NCI-H1436 (cell line): ENCODE data around the gene DGKI.

Source experiments
- DNase-seq: peaks from one replicate; lab custom pipeline; 2025; lab: John Stamatoyannopoulos, UW

Gene DGKI

DNA sequence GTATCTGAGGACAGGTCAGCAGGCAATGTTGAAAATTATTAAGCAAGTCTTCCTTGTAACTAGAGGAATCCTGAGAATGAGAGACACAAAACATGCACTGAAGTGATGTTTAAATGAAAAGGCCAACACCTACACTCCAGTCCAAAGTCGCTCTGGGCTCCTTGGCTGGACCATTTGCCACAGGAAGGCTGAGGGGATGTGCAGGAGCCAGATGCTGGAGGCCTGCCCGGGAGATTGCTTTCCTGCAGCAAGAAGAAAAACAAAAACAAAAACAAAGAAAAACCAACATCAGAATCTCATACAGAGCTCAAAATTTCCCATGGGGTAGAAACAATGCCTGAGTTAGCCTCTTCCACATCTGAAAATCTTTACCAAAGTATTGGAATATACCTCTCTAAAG lies 157.0 kb downstream of the DGKI start:
- no peak for DNase-seq

DNA sequence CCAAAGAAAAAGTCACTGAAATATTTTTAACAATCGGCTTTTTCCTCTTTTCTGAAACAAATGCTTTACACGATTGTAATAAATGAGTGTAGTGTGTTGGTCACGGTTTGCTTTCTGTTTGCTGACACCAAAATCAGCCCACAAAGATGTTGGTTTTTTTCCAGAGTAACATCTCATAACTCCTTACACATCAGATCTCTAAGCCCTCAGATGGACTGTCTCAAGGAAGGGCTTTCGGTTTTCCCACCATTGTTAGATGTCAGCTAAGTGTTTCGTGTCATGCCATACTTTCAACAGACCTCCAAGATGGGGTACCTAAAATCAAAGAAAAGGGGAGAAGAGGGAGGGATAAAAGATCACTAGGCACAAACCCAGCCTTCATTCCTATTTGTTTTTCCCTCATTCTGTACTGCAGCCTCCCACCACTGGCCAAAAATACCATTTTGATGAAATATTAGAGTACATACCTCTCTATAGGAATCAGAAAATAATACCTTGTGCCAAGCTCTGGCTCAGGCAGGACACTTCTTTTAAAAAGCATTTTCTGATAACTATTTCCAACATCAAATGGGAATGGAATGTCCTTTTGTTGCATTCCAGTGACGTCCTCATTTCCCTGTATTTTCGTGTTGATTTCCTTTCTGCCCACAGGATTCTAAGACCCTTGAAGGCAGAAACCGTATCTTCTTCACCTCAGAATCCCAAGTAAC lies 159.1 kb downstream of the DGKI start:
- DNase-seq, result no peak

DNA sequence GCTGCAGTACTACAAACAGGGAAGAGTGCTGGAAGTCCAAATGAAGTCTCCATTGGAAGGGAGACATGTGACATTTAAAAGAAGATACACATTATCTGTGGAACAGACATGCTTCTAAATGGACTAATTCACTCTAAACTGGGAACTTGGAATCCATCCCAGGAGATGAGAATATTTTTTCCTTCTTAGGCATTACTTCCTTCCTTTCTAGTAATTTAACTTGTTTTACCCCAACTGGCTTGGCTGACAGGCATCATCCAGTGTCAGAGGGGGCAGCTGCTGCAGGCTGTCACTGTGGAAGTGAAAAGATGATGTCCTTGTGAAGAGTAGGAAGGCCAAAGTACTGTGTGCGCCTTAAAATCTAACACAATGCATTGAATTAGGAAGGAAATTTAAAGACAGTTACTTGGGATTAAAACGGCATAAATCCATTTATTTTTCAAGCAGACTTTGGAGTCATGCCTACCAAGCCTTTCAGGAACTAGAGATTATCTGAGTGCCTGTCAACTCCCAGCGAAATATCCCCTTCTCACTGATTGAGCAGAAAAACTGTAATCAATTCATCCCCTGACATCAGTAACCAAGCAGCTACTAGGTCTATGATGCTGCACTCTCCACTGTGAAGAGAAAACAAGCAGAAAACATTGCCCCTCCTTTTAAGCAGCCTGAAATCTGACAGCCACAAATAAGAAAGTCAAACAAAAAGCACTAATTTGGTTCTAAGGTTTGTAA lies 161.2 kb downstream of the DGKI start:
- DNase-seq, result no peak

DNA sequence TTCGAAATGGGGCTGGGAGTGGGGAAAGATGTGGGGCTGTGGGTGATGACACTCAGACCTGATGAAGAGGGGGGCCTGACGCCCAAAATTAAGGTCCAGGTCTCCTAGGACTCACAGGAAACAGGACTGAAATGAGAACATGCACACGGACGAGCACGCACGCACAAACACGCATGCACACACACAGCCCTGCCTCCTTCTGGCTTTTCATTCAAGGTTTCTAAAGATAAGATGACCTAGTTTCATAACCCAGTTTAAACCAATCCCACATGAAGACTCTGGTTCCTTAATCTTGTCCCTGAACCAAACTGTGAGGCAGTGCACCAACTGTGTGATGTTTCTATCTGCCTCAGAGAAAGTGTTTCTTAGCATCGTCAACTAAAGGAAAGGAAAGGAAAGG lies 162.0 kb downstream of the DGKI start:
- DNase-seq, result no peak

DNA sequence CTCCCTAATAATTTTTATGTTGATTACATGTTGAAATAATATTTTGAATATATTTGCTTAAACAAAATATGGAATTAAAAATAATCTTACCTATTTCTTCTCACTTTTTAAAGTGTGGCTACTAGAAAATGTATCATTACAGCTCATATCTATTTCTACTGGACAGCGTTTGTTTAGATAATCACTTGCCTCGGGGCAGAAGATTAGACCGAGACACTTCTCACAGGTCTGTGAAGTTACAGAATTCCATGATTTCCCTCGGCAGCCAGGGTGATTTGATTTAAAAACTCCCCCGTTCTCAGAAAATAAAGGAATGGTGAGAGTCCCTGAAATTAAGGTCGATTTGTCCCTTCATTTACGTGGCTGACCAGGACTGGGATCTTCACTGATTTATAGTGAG lies 162.5 kb downstream of the DGKI start:
- DNase-seq, result no peak

DNA sequence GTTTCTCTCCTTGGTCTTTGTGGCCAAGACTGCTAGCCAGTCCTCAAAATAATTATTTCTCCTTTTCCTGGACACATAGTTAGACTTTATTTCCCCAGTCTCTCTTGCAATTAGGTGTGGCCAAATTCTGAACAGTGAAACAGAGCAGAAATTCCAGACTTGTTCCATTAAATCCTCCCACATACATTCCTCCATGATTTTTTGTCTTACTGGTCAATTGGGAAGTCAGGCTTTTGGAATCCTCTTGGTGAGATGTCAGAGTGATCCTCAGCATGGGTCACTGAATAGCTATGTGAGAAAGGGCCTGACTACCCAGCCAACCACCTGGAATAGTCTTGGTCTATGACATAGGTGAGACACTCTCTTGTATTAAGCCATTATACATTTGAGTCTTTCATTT lies 164.2 kb downstream of the DGKI start:
- no peak for DNase-seq

DNA sequence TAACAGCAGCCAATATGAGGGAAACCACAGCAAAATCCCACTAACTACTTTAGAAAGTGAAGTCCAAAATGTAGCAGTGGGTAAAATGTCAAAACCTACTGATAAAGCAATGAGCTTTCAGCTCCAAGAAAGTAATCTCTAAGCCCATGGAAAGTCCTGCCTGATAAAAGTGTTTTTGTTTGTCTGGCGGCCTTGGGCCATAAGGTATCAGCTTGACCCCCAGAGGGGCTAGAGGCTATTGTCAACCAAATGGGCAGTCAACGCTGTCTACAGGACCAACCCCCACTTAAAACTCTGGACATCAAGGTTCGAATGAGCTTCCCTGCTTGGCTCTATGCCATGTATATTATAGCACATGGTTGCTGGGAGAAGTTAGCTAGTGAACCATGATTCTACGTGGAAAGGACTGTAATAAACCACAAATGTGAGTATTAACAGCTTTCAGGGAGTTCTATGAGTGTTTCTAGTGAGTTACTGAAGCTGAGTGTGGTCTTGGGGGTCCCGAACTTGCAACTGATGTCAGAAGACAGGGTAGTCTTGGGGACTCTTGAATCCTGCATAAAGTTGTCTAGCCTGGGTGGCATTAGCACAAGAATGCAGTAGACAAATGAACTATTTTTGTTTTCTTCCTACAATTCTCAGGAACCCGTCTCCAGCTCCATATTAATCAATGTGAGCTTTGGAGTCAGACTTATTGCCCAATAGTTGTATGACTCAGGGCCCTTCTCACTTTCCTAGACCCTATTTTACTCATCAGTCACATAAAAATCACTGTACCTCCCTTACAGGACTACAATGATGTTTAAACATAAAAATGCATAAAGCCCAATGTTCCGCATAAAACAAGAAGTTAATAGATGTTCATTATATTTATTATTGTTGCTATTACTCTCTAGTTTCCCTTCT lies 164.9 kb downstream of the DGKI start:
- no peak for DNase-seq

DNA sequence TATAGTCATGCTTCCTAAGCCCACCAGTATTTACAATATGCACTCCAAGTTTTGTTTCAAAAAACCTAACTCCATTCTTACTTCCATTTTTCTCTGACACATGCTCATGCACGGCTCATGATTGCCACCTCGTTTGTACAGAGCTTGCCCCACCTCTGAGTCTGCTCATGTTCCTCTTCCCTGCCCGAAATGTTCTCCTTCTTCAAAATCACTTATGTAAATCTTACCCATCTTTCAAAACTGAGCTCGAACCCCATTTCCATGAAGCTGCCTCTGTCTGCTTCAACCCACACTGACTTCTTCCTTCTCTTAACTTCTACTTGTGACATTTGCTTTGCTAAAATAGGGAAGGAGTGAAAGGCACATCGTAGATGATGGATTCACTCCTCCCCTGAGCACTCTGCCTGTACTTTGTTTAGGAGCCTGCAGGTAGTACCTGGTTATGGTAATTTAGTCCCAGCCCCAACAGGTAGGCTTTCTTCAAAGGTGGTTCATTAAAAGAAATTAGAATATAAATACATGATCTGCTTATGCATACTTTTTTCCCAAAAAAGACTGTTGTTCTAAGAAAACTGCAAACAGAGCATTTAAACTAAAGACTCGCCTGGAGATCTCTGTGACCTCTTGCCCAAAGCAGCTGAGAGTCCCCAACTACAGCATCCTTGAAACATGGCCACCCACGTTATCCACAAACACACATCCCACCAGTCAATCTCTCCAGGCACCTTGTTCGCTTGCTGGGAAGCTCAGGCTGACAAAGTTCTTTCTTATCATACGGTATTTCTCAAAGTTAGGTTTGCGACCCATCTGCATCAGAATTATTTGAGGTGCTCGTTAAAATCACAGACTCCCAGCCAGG lies 172.0 kb downstream of the DGKI start:
- no peak for DNase-seq

DNA sequence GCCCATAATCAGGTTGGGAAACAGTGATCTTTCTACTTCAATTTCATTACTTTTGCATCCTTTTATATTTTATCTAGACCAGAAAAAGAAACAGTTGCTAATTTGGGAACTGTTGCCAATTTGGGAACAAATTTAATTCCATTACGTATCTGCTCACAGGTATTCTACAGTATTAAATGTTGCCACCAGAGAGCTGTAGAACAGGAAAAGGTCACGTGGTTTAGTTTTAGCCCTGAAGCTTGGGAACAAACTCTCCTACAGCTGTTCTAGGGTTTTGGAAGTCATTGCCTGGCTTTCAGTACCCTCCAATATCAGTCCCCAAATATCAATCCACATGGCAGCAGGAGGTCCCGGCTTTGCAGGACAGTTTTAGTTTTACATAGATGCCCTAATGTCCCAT lies 172.7 kb downstream of the DGKI start:
- DNase-seq, result no peak

DNA sequence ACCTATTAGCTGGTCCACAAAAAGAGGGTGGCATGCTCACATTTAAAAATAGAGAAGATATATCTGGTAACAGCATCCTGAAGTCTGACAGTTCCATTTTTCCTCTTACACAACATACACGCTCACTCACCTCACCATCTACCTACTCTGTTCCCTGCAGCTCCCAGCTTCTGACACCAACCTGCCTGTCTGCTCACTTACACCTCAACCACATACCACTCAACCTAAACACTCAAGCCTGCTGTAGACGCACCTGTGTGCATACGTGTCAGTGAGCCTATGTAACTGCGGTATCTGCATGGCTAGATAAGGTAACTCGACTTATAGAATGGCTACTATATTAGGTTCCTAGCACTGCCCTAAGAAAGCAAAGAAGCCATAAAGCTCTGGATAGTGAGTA lies 174.9 kb downstream of the DGKI start:
- no peak for DNase-seq

DNA sequence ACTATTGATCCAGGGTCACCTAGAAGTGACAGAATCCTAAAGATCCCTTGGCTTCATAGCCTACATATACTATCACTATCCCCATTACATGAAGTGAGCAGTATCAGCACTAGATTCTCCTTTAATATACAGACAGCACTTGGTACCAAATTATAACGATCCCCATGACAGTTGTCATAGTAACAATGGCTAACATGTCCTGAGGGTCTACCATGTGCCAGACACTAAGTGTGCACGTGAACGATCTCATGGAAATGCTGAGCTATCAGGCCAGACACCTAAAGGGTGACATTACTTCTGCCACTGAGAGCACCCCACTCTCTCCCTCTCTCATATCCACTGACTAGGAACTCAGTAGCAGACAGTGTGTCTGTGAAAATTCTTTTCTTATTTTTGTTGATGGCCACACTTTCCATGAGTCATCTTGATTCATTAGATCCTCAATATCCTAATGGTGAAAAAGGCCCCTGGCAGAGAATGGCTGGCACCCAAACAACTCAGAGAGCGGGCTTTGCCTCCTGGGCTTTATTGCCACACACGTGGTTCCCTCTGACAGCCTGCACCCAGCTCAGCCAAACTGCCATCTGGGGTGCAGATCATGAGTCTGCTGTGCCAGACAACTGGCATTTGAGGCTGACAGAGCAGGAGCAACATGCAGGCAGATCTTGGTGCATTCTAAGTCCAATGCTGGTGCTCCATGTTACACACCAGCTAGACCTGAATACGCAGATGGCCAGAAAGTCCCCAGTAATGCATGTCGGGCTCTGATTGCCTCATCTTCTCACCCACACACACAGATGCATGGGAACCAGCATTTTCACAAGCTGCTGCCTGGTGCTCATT lies 176.3 kb downstream of the DGKI start:
- DNase-seq, result no peak

DNA sequence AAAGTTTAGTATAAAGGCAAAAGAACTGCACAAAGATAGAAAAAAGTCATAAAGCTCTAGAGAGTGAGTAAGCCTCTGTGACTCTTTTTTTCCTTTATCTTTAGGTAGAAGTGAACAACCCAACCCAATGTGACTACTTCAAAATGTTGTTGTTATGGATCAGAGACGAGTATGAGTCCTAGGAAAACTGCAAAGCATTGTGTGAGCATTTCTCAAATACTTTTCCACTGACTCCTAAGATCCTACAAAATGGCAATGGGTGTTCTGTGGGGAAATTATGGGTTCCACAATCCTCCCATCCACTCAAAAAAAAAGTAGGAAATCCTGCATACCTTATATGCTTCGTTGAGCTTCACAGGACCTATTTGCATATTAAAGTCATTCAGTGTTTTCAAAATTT lies 177.1 kb downstream of the DGKI start:
- DNase-seq, result no peak

DNA sequence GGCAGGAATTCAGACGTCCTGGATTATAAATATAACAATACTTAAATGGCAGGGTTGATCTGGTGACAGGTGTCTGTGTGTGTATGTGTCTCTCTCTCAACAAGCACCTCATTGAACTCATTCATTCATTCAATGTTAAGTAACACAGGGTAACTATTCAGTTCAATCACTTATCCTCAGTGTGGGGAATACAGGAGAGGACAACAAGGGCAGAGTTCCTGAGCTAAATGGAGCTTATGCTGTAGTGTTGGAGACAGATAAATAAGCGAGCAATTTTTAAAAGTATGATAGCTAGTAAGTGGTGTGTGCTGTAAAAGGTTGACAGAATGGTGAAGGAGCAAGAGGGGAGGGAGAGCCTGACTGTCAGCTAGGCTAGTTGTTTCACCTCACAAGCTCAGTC lies 178.4 kb downstream of the DGKI start:
- no peak for DNase-seq

DNA sequence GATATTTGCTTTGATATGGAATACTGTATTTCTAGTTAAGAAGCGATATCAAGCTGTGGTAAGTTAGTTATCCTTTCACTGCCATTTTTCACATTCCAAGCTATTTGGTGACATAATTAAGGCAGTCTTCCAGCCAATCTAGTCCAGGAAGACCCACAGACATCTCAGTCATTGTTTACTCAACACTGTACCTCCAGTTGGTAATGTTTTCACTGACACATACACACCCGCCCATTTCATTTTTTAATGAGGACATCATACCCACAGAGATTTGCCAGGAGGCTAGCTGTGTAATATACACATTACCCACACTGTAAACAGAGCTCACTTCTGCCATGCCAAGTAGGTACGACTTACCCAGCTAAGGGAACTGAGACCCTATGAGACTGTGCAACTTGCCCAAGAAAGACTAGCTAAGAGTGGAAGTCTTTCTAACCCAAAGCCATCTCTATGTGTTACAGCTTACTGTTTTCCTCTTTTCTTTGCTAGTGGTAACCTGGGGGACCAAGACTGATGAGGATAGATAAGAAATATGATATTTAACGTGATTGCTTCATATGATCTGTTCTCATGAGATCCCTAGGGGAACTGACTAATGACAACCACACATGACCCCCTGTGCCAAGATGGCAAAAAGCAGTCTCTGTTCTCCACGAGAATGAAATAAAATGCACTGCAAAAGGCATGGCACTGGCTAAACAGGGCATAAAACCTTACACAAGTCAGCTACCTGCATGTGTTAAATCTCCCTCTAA lies 179.0 kb downstream of the DGKI start:
- no peak for DNase-seq

DNA sequence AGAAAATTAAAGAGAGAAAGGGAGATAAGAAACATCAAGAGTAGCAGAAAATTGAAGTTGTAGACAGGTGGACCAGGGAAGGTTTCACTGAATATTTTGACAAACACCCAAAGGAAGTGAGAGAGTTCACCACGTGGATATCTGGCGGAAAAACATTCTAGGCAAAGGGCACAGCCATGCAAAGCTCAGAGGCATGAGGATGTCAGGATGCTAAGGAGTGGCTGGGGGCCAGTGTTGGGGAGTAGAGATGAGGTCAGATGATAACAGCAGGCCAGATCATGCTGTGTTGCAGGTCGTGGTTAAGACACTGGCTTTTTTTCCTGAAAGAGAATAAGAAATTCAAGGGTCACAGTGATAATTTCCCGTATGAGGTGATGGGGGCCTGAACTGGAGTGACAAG lies 181.9 kb downstream of the DGKI start:
- no peak for DNase-seq

DNA sequence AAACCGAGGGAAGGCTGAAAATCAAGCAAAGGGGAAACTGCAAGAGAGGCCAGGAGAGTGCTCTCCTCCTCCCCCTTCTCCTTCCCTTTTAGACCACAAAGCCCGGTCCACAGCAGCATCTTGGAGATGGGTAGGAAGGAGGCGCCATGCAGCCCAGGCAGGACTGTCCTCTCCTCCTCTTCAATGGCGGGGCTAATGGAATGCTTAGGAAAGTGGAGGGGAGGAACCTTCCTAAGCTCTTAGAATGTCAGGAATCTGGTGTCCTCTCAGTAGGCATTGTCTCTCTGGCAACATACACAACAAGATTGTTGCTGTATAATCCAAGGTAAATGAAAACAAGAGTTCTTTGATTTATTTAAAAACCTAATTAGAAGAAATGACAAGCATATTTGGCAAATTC lies 185.1 kb downstream of the DGKI start:
- DNase-seq, result no peak

DNA sequence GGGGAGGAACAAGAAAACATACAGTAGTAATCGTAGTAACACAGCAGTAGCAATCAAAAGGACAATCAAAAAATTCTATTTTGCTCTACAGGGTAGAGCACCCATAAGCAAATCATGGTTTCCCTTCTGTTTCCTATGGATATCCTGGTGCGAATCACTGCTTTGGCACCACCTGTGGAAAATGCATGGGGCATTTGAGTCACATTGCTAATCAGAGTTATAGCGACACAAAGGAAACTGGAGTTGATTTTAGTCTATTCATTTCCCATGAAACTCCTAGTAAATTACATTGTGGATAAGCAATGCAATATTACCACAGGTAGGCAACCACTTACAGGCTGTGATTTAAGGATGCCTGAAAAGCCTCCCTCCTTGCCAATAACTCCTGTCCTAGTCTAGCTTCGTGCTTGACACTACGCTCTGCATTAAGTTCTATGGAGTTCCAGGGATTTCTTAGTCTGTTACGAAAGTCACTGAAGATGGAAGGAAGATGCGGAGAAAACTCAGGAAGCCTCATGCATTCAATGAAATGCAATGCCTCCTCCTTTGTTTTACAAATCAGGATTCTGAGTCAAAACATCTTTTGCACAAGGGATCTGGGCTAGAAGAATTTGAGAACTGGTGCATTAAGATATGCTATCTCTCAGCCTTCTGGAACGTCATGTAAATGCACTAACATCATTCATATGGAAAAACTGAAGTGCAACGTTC lies 188.4 kb downstream of the DGKI start:
- DNase-seq, result no peak

DNA sequence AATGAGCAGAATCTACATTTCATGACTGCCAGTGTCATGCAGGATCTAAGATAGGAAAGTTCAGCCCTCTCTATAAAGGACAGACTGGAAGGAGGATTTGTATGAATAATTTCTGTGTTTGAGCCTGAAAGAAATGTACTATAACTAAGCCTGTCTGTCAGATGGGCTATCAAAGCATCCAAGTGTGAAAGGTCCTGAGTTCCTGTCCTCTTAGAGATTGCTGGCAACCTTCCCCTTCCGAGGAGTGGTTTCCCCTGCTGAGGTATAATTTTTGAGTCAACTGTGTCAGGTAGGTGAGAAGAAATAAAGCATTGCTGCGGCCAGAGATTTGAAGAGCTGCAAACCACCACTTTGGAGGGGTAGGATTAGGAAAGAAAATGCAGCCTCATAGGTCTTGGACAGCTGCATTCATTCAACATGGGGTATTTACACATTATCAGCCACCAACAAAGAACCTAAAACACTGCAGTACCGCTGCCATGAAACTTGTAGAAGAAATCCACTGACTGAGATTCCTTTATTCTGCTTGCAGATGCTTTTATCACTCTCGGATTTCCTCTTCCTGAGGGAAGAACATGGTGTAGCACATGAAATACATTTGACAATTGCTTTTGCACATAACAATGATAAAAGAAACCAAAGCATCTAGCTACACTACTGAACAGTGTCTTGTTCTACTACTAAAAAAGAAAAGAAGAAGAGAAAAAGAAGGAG lies 189.1 kb downstream of the DGKI start:
- DNase-seq, result no peak

DNA sequence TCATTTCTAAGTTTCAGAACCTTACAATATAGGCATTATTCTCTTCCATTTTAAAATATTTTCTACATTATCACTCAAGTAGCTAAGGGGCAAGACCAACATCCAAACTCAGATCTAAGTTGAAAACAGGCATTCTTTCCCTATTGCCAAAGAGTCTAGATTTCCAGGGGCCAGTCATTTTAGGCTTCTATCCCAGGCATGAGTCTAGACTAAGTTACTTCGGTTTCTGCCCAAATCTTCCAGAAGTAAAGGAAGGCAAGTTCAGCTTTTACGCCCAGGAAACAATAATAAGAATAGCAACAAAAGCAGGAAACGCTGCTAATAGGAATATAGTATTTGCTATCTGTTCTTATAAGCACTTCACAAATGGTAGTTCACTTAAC lies 189.9 kb downstream of the DGKI start:
- no peak for DNase-seq
